Uterus (tissue), 2 donors: ENCODE measurements around the gene EFNA4.

ENCODE experiments used
- CTCF ChIP-seq, 4 experiments: fragments of 200-600 bp in 2 of 4; fragments of 450-650 bp in 2 of 4; sonication (generic) in 2 of 4; IDR thresholded peaks; one replicate each; pipeline ENCODE4 v1.5.1; 2016 to 2019; ENCODE audit warnings: antibody characterized with exemption in 4 of 4, mild to moderate bottlenecking in 2 of 4, moderate library complexity in 1 of 4
- POLR2A ChIP-seq, 2 donors: fragments of 450-650 bp; IDR thresholded peaks; one replicate each; pipeline ENCODE4 v1.6.1; 2016; ENCODE audit warnings: antibody characterized with exemption in 2 of 2, mild to moderate bottlenecking in 1 of 2, moderate library complexity in 1 of 2

- TF ChIP-seq CTCF (IDR thresholded peaks at IDR 0.05): peak; percentile 94 to 100 (median 98)
- peak in 1 of 2 donors; percentile 12 for TF ChIP-seq POLR2A (IDR thresholded peaks at IDR 0.05)
Measured at GRCh38 chr1:155061381-155062150, 2.0 kb upstream of the EFNA4 start.
